Tibial nerve (tissue), 4 donors: Measurements from ENCODE around the gene SVOPL. TPM values are rescaled to one million over a fixed set of nuclear protein-coding genes. Genes with fewer than 3 reads are reported as not detected.

Experiments
- DNase-seq, 2 donors: peaks; one replicate each; pipeline ENCODE4 v3.0.0-alpha.2; 2019; ENCODE audit warnings: low spot score in 2 of 2
- H3K27ac ChIP-seq, 4 donors: fragments of 200-600 bp; sonication (generic) in 3 of 4; one replicate each; pipeline ENCODE4 v1.5.1; 2017 to 2019; ENCODE audit warnings: mild to moderate bottlenecking in 1 of 4
- H3K27me3 ChIP-seq, 2 donors: fragments of 200-600 bp; sonication (generic) in 1 of 2; one replicate each; pipeline versions ENCODE4 v1.5.1 to v1.6.0; 2017 to 2019
- H3K36me3 ChIP-seq, 3 donors: fragments of 200-600 bp; sonication (generic); one replicate each; pipeline ENCODE4 v1.5.1; 2018 to 2019
- H3K4me1 ChIP-seq, 4 donors: fragments of 200-600 bp; sonication (generic) in 3 of 4; one replicate each; pipeline ENCODE4 v1.5.1; 2017 to 2019
- H3K4me3 ChIP-seq, 4 donors: fragments of 200-600 bp; sonication (generic) in 3 of 4; one replicate each; pipeline ENCODE4 v1.5.1; 2017 to 2019; ENCODE audit warnings: mild to moderate bottlenecking in 1 of 4, moderate library complexity in 1 of 4
- H3K9me3 ChIP-seq, 4 donors: fragments of 200-600 bp; sonication (generic) in 3 of 4; one replicate each; pipeline ENCODE4 v1.5.1; 2017 to 2019
- CTCF ChIP-seq, 5 experiments: fragments of 200-600 bp in 3 of 5; fragments of 450-650 bp in 2 of 5; sonication (generic) in 3 of 5; IDR thresholded peaks; one replicate each; pipeline ENCODE4 v1.5.1; 2016 to 2019; ENCODE audit warnings: antibody characterized with exemption in 5 of 5, mild to moderate bottlenecking in 3 of 5, moderate library complexity in 2 of 5
- EP300 ChIP-seq, 2 donors: sonication (generic); formaldehyde crosslinking; IDR thresholded peaks; one replicate each; pipeline ENCODE4 v1.6.1; 2017; ENCODE audit warnings: antibody characterized with exemption in 2 of 2, mild to moderate bottlenecking in 1 of 2
- POLR2A ChIP-seq, 2 donors: fragments of 450-650 bp; IDR thresholded peaks; one replicate each; pipeline ENCODE4 v1.6.1; 2017; ENCODE audit warnings: antibody characterized with exemption in 2 of 2, mild to moderate bottlenecking in 2 of 2, moderate library complexity in 2 of 2
- WGBS, 2 donors: methylation state at CpG; one replicate each; pipeline ENCODE4 v1.1.5; 2018; 5-methylcytosine and 5-hydroxymethylcytosine counted together
- total RNA-seq, 4 donors: library from RNA; depleted of rRNA; stranded (reverse); fragments of >200 nt; gene quantifications; one replicate each; pipeline ENCODE4 v1.1.0, GENCODE V29; 2016

The SVOPL gene
- total RNA-seq: not detected

- no peak within 1 kb of the TSS for H3K27ac ChIP-seq
- peaks cover 0 to 4% (median 0%) of the 10 kb centered on the region in 4 donors for H3K9me3 ChIP-seq
- H3K4me3 ChIP-seq: no peak within 1 kb of the TSS
- H3K36me3 ChIP-seq: no peaks in the 10 kb centered on the region
- no peaks in the 10 kb centered on the region for H3K27me3 ChIP-seq
- TF ChIP-seq EP300 (IDR thresholded peaks at IDR 0.05): no peak
- TF ChIP-seq CTCF (IDR thresholded peaks at IDR 0.05): no peak
- TF ChIP-seq POLR2A (IDR thresholded peaks at IDR 0.05): no peak
- no peak for DNase-seq
- no peaks in the 10 kb centered on the region for H3K4me1 ChIP-seq
- WGBS, 2 donors: 47 to 53% methylated on average over 7 of the region's 7 CpGs
Observed at GRCh38 chr7:138700857-138701536, at the start of gene SVOPL. SVOPL (minus strand) TSS chr7:138701362; CDS start chr7:138679045, 22,317 bp downstream.

- no peaks in the 10 kb centered on the region for H3K4me1 ChIP-seq
- H3K4me3 ChIP-seq: no peak overlapping the region
- TF ChIP-seq EP300 (IDR thresholded peaks at IDR 0.05) (no peak), POLR2A (IDR thresholded peaks at IDR 0.05) (no peak), CTCF (IDR thresholded peaks at IDR 0.05) (no peak)
- WGBS, 2 donors: 93 to 96% methylated on average over 15 of the region's 15 CpGs
- no peaks in the 10 kb centered on the region for H3K36me3 ChIP-seq
- no peaks in the 10 kb centered on the region for H3K27me3 ChIP-seq
- H3K27ac ChIP-seq: no peak overlapping the region
- DNase-seq: no peak
- H3K9me3 ChIP-seq: no peaks in the 10 kb centered on the region
Observed at GRCh38 chr7:138750473-138750872, 49.3 kb upstream of the SVOPL start.

- Histone ChIP-seq H3K4me3 (no peak overlapping the region), H3K27me3 (no peaks in the 10 kb centered on the region), H3K9me3 (no peaks in the 10 kb centered on the region), H3K27ac (no peak overlapping the region), H3K36me3 (no peaks in the 10 kb centered on the region), H3K4me1 (no peaks in the 10 kb centered on the region)
- no peak for TF ChIP-seq CTCF (IDR thresholded peaks at IDR 0.05)
- no peak for TF ChIP-seq POLR2A (IDR thresholded peaks at IDR 0.05)
- TF ChIP-seq EP300 (IDR thresholded peaks at IDR 0.05): no peak
- DNase-seq: no peak
- 86% methylated on average over 3 of the region's 3 CpGs for WGBS, 2 donors
Observed at GRCh38 chr7:138749960-138750359, 48.8 kb upstream of the SVOPL start.

GRCh38 chr7:138748666-138749065, 47.5 kb upstream of the SVOPL start:
- WGBS, 2 donors: 87 to 90% methylated on average over 6 of the region's 6 CpGs
- Histone ChIP-seq H3K27ac (no peak overlapping the region), H3K36me3 (no peaks in the 10 kb centered on the region), H3K4me1 (no peaks in the 10 kb centered on the region), H3K9me3 (no peaks in the 10 kb centered on the region), H3K4me3 (no peak overlapping the region), H3K27me3 (no peaks in the 10 kb centered on the region)
- TF ChIP-seq EP300 (IDR thresholded peaks at IDR 0.05) (no peak), CTCF (IDR thresholded peaks at IDR 0.05) (no peak)
- no peak for DNase-seq

- DNase-seq: no peak
- no peak for TF ChIP-seq EP300 (IDR thresholded peaks at IDR 0.05)
- 81% methylated on average over 4 of the region's 4 CpGs for WGBS, 2 donors
- H3K4me1 ChIP-seq: no peaks in the 10 kb centered on the region
- no peaks in the 10 kb centered on the region for H3K36me3 ChIP-seq
- no peaks in the 10 kb centered on the region for H3K27me3 ChIP-seq
- no peak overlapping the region for H3K27ac ChIP-seq
- H3K9me3 ChIP-seq: no peaks in the 10 kb centered on the region
- no peak overlapping the region for H3K4me3 ChIP-seq
Observed at GRCh38 chr7:138746073-138746472, 44.9 kb upstream of the SVOPL start.
